ENCODE measurements around the gene PGM5. TPM values are rescaled to one million over a fixed set of nuclear protein-coding genes. Genes with fewer than 3 reads are reported as not detected.

Gene PGM5
- total RNA-seq, 1 experiment from 2014 or later: 0.15 TPM

DNA sequence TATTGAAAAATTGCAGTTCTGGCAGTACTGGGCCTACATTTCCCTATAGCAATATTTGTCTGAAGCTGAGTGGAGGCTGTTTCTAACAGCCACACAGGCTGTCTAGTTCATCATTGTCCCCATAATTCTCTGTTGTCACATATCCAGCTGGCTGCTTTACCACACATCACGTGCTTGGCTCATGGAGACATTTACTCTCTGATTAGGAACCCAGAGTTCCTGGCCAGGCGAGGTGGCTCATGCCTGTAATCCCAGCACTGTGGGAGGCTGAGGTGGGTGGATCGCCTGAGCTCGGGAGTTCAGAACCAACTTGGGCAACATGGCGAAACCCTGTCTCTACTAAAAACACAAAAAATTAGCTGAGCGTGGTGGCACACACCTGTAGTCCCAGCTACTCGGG is 81.4 kb downstream of the PGM5 start:
- H3K9ac ChIP-seq (ENCODE audit: low read length): no peak overlapping the region
- no TSS peak for BruUV-seq (replicated peaks)
- H3K27me3 ChIP-seq (ENCODE audit: insufficient read depth, low read length): no peaks in the 10 kb centered on the region
- DNase-seq (ENCODE audit: low read depth, low spot score) (no peak), ATAC-seq (no peak)
- H3K27ac ChIP-seq (ENCODE audit: low read depth, low read length): no peak overlapping the region
- CTCF ChIA-PET: interaction anchor here (2.5 kb wide), 1 partner anchor 21 kb away, joined by 6 read pairs; no protein-coding TSS in a partner anchor
- H3K4me3 ChIP-seq (replicated peaks in 1 of 2; ENCODE audit: low read depth in 1 of 2, low read length in 2 of 2): no peak overlapping the region
- no peak for TF ChIP-seq FOSL1 (IDR thresholded peaks at IDR 0.05; ENCODE audit: low read depth)
- no peak for TF ChIP-seq CEBPB (IDR thresholded peaks at IDR 0.05; ENCODE audit: low read depth)
- POLR2A ChIA-PET: no interaction called here
- no peaks in the 10 kb centered on the region for H3K9me2 ChIP-seq (ENCODE audit: insufficient read depth)
- no peaks in the 10 kb centered on the region for H4K20me1 ChIP-seq (ENCODE audit: insufficient read depth)
- intact Hi-C loops (cut with micrococcal nuclease): no loop called here
- RAD21 ChIA-PET (ENCODE audit: low non-redundant PET in 1 of 2, low total read pairs in 2 of 2, uncharacterized antibody in 2 of 2, unreplicated experiment in 2 of 2): no interaction called here
- no peaks in the 10 kb centered on the region for H3K79me2 ChIP-seq (ENCODE audit: insufficient read depth, low read length)
- H3K9me3 ChIP-seq (ENCODE audit: control insufficient read depth in 1 of 2, insufficient read depth in 1 of 2, low read depth in 1 of 2, low read length in 2 of 2): no peaks in the 10 kb centered on the region
- no peaks in the 10 kb centered on the region for H3K36me3 ChIP-seq (ENCODE audit: control insufficient read depth in 1 of 2, insufficient read depth in 2 of 2, low read length in 2 of 2)
- no peaks in the 10 kb centered on the region for H3K4me1 ChIP-seq (ENCODE audit: control insufficient read depth in 1 of 2, insufficient read depth in 2 of 2, low read length in 2 of 2)
- no peak overlapping the region for H3K4me2 ChIP-seq (ENCODE audit: low read length)
- no peak overlapping the region for H2AFZ ChIP-seq (ENCODE audit: low read depth, low read length, poor library complexity, severe bottlenecking)

DNA sequence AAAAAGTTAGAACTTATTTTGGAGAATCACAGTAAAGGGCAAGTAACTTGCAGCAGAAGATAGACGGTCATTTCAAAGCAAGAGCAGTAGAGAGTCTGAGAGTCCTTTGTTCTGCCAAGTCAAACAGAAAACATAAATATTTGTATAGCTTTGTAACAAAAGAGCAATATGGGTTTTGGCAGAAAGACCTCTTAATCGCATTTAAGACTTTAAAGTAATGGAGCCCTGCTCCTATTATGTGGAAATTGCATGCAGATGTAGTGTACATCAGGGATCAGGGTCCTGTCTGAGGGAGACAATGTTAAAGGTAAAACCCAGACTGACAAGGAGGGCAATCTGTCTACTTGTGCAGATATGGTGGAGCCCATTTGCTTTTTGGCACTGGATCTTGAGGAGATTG is 87.2 kb downstream of the PGM5 start:
- no peaks in the 10 kb centered on the region for H3K4me1 ChIP-seq (ENCODE audit: control insufficient read depth in 1 of 2, insufficient read depth in 2 of 2, low read length in 2 of 2)
- intact Hi-C loops (cut with micrococcal nuclease): loop anchor here (5.0 kb wide), 1 partner anchor 39 kb away; no protein-coding TSS in a partner anchor
- H3K27ac ChIP-seq (ENCODE audit: low read depth, low read length): no peak overlapping the region
- DNase-seq (ENCODE audit: low read depth, low spot score) (no peak), ATAC-seq (no peak)
- no peaks in the 10 kb centered on the region for H4K20me1 ChIP-seq (ENCODE audit: insufficient read depth)
- H3K27me3 ChIP-seq (ENCODE audit: insufficient read depth, low read length): peaks cover 4% of the 10 kb centered on the region
- no peak overlapping the region for H3K4me2 ChIP-seq (ENCODE audit: low read length)
- CTCF ChIA-PET: no interaction called here
- no TSS peak for BruUV-seq (replicated peaks)
- H3K4me3 ChIP-seq (replicated peaks in 1 of 2; ENCODE audit: low read depth in 1 of 2, low read length in 2 of 2): no peak overlapping the region
- no peaks in the 10 kb centered on the region for H3K79me2 ChIP-seq (ENCODE audit: insufficient read depth, low read length)
- TF ChIP-seq CEBPB (IDR thresholded peaks at IDR 0.05; ENCODE audit: low read depth): no peak
- TF ChIP-seq RAD21 (IDR thresholded peaks at IDR 0.05; ENCODE audit: low read depth): no peak
- TF ChIP-seq EZH2phosphoT487 (IDR thresholded peaks at IDR 0.05; ENCODE audit: borderline replicate concordance): no peak
- TF ChIP-seq JUND (IDR thresholded peaks at IDR 0.05): no peak
- TF ChIP-seq EGR1 (IDR thresholded peaks at IDR 0.05; ENCODE audit: low read depth): no peak
- TF ChIP-seq ELF1 (IDR thresholded peaks at IDR 0.05; ENCODE audit: borderline replicate concordance, low read depth): no peak
- no peak for TF ChIP-seq YY1 (IDR thresholded peaks at IDR 0.05; ENCODE audit: extremely low read depth, insufficient replicate concordance, low read depth, low read length)
- TF ChIP-seq CBX3 (IDR thresholded peaks at IDR 0.05; ENCODE audit: low read depth): no peak
- TF ChIP-seq SRF (IDR thresholded peaks at IDR 0.05; ENCODE audit: low read depth): no peak
- TF ChIP-seq, protein P1, sequence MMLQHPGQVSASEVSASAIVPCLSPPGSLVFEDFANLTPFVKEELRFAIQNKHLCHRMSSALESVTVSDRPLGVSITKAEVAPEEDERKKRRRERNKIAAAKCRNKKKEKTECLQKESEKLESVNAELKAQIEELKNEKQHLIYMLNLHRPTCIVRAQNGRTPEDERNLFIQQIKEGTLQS (IDR thresholded peaks at IDR 0.05): no peak
- H3K36me3 ChIP-seq (ENCODE audit: control insufficient read depth in 1 of 2, insufficient read depth in 2 of 2, low read length in 2 of 2): no peaks in the 10 kb centered on the region
- H3K9me2 ChIP-seq (ENCODE audit: insufficient read depth): no peaks in the 10 kb centered on the region
- RAD21 ChIA-PET (ENCODE audit: low non-redundant PET in 1 of 2, low total read pairs in 2 of 2, uncharacterized antibody in 2 of 2, unreplicated experiment in 2 of 2): no interaction called here
- POLR2A ChIA-PET: no interaction called here
- H3K9me3 ChIP-seq (ENCODE audit: control insufficient read depth in 1 of 2, insufficient read depth in 1 of 2, low read depth in 1 of 2, low read length in 2 of 2): no peaks in the 10 kb centered on the region
- H2AFZ ChIP-seq (ENCODE audit: low read depth, low read length, poor library complexity, severe bottlenecking): no peak overlapping the region
- H3K9ac ChIP-seq (ENCODE audit: low read length): no peak overlapping the region
